D721Med (cell line): ENCODE measurements around the gene MAD1L1.

Experiments
- DNase-seq: peaks from one replicate; pipeline ENCODE4 v3.0.0; 2011; ENCODE audit warnings: low spot score; ENCODE audit not compliant: insufficient read length
- FAIRE-seq: peaks from 2 replicates; lab custom pipeline; 2011; peaks lifted over from hg19 to GRCh38; lab: Jason Lieb, UNC
- CTCF ChIP-seq: IDR thresholded peaks from 2 replicates; pipeline ENCODE4 v1.5.1; 2012; ENCODE audit warnings: mild to moderate bottlenecking, control low read depth; ENCODE audit not compliant: insufficient read depth; ENCODE audit errors: missing control alignments

MAD1L1 gene

GRCh38 chr7:2266911-2267310 lies 34.2 kb upstream of the MAD1L1 start:
- no peak for TF ChIP-seq CTCF
- FAIRE-seq = no peak
- DNase-seq = peak; percentile 66

- TF ChIP-seq CTCF = no peak
- FAIRE-seq (no peak), DNase-seq (no peak)
Measured at GRCh38 chr7:2264158-2264557, 31.4 kb upstream of the MAD1L1 start.

GRCh38 chr7:2263176-2263575 lies 30.4 kb upstream of the MAD1L1 start:
- TF ChIP-seq CTCF = no peak
- DNase-seq = no peak
- no peak for FAIRE-seq

GRCh38 chr7:2261611-2262010 lies 28.9 kb upstream of the MAD1L1 start:
- TF ChIP-seq CTCF = no peak
- no peak for FAIRE-seq
- no peak for DNase-seq

GRCh38 chr7:2260820-2261219 lies 28.1 kb upstream of the MAD1L1 start:
- TF ChIP-seq CTCF = no peak
- no peak for DNase-seq
- no peak for FAIRE-seq

- no peak for DNase-seq
- FAIRE-seq = no peak
- no peak for TF ChIP-seq CTCF
Measured at GRCh38 chr7:2259480-2259879, 26.7 kb upstream of the MAD1L1 start.

- TF ChIP-seq CTCF = no peak
- FAIRE-seq (no peak), DNase-seq (no peak)
Measured at GRCh38 chr7:2258661-2259365, 26.1 kb upstream of the MAD1L1 start.
